SK-N-MC (cell line): ENCODE data around the gene ZNF687.

Experiments used
- EZH2 ChIP-seq: fragments of 200-600 bp; sonication (generic); IDR thresholded peaks from one replicate; pipeline ENCODE4 v1.6.1; 2017; ENCODE audit warnings: antibody characterized with exemption
- FOXP2 ChIP-seq: optimal IDR thresholded peaks from 2 replicates; pipeline ENCODE3; 2011; ENCODE audit warnings: mild to moderate bottlenecking, moderate library complexity; ENCODE audit not compliant: insufficient read depth; ENCODE audit errors: extremely low read length, control extremely low read depth
- POLR2AphosphoS5 ChIP-seq: IDR thresholded peaks from 2 replicates; pipeline ENCODE4 v1.6.1; 2012; ENCODE audit warnings: mild to moderate bottlenecking, low read depth, low read length, borderline replicate concordance

- TF ChIP-seq EZH2 (no peak), POLR2AphosphoS5 (no peak), FOXP2 (no peak)
Measured at GRCh38 chr1:151313501-151313900, 31.4 kb downstream of the ZNF687 start.
